Type B pancreatic cell (in vitro differentiated cells): ENCODE data around the gene C1orf35. TPM values are rescaled to one million over a fixed set of nuclear protein-coding genes. Genes with fewer than 3 reads are reported as not detected.

Experiments
- DNase-seq: peaks from one replicate; pipeline ENCODE4 v3.0.0; 2021; ENCODE audit warnings: mixed read lengths; ENCODE audit not compliant: unreplicated experiment; ENCODE audit errors: extremely low spot score
- H3K27ac Mint-ChIP-seq: 2 replicates; pipeline ENCODE4 v1.8.0; 2021; ENCODE audit warnings: mild to moderate bottlenecking, mixed read lengths
- H3K27me3 Mint-ChIP-seq: 2 replicates; pipeline ENCODE4 v1.8.0; 2021; ENCODE audit warnings: mixed read lengths
- H3K36me3 Mint-ChIP-seq: 2 replicates; pipeline ENCODE4 v1.8.0; 2021; ENCODE audit warnings: mixed read lengths
- H3K4me1 Mint-ChIP-seq: one replicate; pipeline ENCODE4 v1.8.0; 2021; ENCODE audit warnings: mixed read lengths; ENCODE audit not compliant: unreplicated experiment
- H3K4me3 Mint-ChIP-seq: 2 replicates; pipeline ENCODE4 v1.8.0; 2021; ENCODE audit warnings: mild to moderate bottlenecking, mixed read lengths
- H3K9me3 Mint-ChIP-seq: 2 replicates; pipeline ENCODE4 v1.8.0; 2021; ENCODE audit warnings: mixed read lengths
- CTCF ChIP-seq: fragments of 200-600 bp; sonication (generic); conservative IDR thresholded peaks from 2 replicates; pipeline ENCODE4 v1.5.0; 2021; ENCODE audit warnings: antibody characterized with exemption, mild to moderate bottlenecking
- total RNA-seq: library from RNA; stranded (reverse); gene quantifications from 2 replicates; pipeline ENCODE4 v1.2.1, GENCODE V29; 2021; ENCODE audit warnings: low replicate concordance

C1orf35 gene
- total RNA-seq, 1 donor from 2014 or later, result 23.3 TPM

- TF ChIP-seq CTCF, result no peak
- Mint-ChIP-seq H3K36me3 (peaks cover 8% of the 10 kb centered on the region), H3K4me3 (peak overlapping the region; percentile 64), H3K4me1 (peaks cover 43% of the 10 kb centered on the region), H3K27me3 (no peaks in the 10 kb centered on the region), H3K27ac (peak overlapping the region; percentile 81), H3K9me3 (no peaks in the 10 kb centered on the region)
- no peak for DNase-seq
Observed at GRCh38 chr1:228088586-228089498, 14.3 kb downstream of the C1orf35 start.

- Mint-ChIP-seq H3K4me3 (peak overlapping the region; percentile 24), H3K4me1 (peaks cover 46% of the 10 kb centered on the region), H3K9me3 (no peaks in the 10 kb centered on the region), H3K36me3 (peaks cover 8% of the 10 kb centered on the region), H3K27ac (peak overlapping the region; percentile 81), H3K27me3 (no peaks in the 10 kb centered on the region)
- no peak for TF ChIP-seq CTCF
- DNase-seq, result no peak
Observed at GRCh38 chr1:228087771-228088251, 15.3 kb downstream of the C1orf35 start.

GRCh38 chr1:228085287-228085951, 17.7 kb downstream of the C1orf35 start:
- Mint-ChIP-seq H3K9me3 (no peaks in the 10 kb centered on the region), H3K4me1 (peaks cover 46% of the 10 kb centered on the region), H3K4me3 (peak overlapping the region; percentile 98), H3K36me3 (peaks cover 4% of the 10 kb centered on the region), H3K27me3 (no peaks in the 10 kb centered on the region), H3K27ac (peak overlapping the region; percentile 99)
- no peak for DNase-seq
- no peak for TF ChIP-seq CTCF

- H3K4me3 Mint-ChIP-seq, result peak overlapping the region; percentile 98
Observed at GRCh38 chr1:228084797-228085196, 18.3 kb downstream of the C1orf35 start.

GRCh38 chr1:228084325-228084724, 18.8 kb downstream of the C1orf35 start:
- TF ChIP-seq CTCF, result no peak
- Mint-ChIP-seq H3K27me3 (no peaks in the 10 kb centered on the region), H3K9me3 (no peaks in the 10 kb centered on the region), H3K4me3 (peak overlapping the region; percentile 98), H3K4me1 (peaks cover 45% of the 10 kb centered on the region), H3K27ac (peak overlapping the region; percentile 99), H3K36me3 (peaks cover 4% of the 10 kb centered on the region)
- DNase-seq, result no peak

More at GRCh38 chr1:228084797-228085196, 18.3 kb downstream of the C1orf35 start:
- TF ChIP-seq CTCF, result no peak
- Mint-ChIP-seq H3K4me1 (peaks cover 46% of the 10 kb centered on the region), H3K27me3 (no peaks in the 10 kb centered on the region), H3K27ac (peak overlapping the region; percentile 99), H3K36me3 (peaks cover 4% of the 10 kb centered on the region), H3K9me3 (no peaks in the 10 kb centered on the region)
- DNase-seq, result no peak
